HG02885 (cell line): Measurements from ENCODE around the gene CD151.

ENCODE experiments used
- ATAC-seq: cut with Tn5 transposase; IDR thresholded peaks from one replicate; pipeline ENCODE4 v1.9.1; 2021; ENCODE audit warnings: mild to moderate bottlenecking; ENCODE audit not compliant: unreplicated experiment, poor library complexity

Gene CD151

DNA sequence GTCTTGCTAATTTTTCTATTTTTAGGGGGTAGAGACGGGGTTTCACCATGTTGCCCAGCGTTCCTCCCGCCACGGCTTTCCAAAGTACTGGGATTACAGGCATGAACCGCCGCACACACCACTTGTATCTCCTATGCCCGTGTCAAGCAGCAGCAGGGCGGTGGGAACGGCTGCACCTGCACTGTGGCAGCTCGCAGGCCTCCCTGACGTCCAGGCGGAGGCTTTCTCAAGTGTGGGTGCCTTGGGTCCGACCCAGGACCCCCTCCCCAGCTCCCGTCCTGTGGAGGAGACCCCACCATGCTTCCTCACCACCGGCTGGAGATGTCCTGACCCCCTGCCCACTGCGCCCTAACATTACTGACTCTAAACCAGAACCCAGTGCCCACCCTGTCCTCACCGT lies 35.6 kb downstream of the CD151 start:
- ATAC-seq: no peak

DNA sequence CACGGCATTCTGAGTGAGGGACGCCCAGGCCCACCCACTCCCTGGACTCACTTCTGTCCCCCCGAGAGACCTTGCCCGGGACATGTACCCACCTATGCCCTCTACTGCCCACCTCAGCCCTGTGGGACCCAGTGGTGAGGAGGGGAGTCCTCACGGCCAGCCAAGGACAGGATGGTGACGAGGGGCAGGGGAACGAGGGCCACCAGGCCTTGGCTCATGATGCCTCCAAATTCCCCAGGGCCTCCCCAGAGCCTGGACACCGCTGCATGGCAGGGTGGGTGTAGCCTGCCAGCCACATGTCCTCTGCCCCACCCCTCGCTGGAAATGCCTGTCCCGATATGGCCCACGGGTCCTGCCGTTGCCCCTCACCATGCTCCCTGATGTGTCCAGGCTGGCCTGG lies 36.0 kb downstream of the CD151 start:
- no peak for ATAC-seq

DNA sequence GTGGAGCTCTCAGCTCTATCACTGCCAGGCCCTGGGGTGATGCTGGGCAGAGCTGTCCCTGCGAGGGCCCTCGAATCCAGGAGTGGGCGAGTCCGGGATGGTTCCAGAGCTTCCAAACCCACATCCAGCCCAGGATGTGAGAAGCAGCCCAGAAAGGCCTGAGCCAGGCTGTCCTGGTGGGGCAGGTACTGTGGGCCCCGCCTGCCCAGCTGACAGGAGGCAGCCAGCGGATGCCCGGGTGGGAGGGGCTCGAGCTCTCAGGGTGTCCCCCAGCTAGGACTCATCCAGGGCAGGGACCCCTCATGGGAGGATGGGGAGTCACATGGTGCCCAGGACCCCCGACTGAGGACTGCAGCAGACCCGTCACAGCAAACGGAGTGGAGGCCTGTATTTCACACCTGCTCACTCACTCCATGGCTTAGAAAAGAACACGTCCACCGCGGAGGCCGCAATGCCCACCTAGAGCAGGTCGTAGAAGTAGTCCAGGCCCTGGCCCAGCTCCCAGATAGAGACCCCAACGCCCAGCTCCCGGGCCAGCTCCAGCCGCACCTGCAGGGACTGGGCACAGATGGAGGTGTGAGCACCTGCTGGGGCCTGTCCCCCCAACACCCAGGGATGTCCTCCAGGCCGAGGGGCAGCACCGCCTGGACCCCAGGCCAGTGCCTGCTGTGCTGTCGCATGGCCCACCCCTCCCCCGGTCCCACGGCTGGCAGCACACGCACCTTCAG lies 36.8 kb downstream of the CD151 start:
- ATAC-seq: no peak

DNA sequence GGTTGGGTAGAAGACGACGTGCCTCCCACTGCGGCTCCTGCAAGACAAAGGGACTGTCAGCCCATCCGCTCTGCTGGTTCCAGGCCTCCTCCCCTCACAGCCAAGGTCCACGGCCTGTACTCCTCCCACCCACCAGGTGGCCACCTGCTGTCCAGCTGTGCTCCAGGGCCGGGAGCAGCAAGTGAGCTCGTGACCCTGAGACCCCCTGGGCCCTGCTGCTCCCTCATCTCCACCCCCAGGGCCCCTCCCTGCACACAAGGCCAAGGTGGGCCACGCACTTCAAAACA lies 37.3 kb downstream of the CD151 start:
- ATAC-seq: no peak

DNA sequence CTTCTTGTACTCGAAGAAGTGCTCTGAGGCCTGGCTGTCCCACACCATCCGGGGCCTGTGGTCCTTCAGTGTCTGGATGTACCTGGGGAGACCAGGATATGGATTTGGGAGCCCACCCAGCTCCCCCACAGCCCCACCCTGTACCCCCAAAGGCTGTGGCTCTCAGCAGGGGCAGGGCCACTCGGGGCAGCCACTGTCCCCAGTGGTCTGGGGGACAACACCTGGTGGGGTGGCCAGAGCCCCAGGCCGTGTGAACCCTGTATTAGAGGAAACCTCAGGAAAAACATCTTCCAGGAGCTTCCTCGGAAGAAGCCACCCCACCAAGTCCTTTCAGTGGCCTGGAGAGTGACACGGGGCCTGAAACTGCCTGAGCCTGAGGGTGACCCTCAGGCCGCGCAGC lies 37.7 kb downstream of the CD151 start:
- no peak for ATAC-seq

DNA sequence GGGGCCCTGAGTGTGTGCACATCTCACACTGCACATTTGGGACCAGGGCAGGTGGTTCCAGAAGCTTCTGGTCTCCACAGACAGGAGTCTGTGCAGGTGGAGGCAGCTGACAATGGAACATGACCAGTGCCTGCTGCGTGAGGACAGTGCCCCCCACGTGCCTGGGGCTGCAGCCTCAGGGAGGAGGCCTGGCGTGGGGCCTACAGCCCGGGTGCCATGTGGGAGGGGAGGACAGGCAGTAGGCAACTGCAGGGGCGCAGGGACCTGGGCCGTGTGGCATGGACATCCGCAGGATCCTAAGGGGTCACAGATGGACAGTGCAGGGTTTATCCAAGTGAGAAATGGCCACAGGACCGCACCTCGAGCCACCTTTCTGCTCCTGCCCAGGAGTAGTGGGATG lies 38.7 kb downstream of the CD151 start:
- no peak for ATAC-seq

DNA sequence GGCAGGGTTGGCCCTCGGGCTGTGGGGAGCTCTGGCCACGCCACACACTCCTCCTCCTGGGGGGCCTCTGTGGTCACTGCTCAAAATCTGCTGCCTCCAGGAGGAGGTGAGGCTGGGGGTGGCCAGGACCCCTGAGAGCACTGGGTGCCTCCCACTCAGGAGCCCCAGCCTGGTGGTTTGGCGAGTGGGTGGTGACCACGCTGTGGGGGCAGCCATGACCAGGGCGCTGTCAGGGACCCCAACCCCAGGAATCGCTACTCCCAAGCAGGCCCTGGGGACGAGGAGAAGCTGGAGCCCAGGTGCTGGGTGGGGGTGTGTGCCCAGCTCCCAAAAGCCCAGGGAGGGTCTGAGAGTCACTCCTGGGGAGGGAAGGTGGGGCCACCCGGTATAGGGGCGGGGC lies 40.0 kb downstream of the CD151 start:
- no peak for ATAC-seq

DNA sequence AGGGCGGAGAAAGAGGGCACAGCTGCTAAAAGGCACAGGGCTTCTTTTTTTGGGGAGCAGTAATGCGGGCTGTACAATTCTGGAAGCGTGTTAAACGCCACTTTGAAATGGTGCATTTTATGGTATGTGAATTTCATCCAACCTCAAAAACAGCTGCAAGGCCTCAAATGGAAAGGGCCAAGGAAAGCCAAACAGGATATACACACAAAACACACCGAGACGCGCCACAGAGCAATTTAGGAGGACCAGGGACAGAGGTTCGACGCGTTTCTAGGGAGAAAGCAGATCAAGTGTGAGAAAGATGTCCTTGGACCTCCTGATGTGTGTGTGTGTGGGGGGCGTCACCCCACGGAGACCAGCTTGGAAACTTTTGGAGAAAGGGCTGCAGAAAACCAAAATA lies 41.0 kb downstream of the CD151 start:
- no peak for ATAC-seq

DNA sequence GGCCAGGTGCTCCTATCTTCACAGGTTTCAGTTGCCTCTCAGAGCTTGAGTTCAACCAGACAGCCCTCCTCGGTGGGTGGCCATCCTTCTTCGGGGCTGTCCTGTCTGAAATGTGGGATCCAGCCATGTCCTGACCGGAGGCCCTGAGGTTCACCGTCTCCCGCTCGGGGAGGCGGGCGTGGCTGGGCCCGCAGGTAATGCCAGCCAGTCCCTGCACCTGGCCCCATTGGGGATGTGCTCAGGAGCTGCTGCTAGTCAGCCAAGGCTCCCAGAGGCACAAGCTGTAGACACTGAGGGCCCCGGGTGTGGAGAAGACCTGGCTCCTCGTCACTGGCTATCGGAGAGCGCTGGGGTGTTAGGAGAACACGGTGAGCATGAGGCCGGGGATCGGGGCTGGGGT lies 42.5 kb downstream of the CD151 start:
- no peak for ATAC-seq

DNA sequence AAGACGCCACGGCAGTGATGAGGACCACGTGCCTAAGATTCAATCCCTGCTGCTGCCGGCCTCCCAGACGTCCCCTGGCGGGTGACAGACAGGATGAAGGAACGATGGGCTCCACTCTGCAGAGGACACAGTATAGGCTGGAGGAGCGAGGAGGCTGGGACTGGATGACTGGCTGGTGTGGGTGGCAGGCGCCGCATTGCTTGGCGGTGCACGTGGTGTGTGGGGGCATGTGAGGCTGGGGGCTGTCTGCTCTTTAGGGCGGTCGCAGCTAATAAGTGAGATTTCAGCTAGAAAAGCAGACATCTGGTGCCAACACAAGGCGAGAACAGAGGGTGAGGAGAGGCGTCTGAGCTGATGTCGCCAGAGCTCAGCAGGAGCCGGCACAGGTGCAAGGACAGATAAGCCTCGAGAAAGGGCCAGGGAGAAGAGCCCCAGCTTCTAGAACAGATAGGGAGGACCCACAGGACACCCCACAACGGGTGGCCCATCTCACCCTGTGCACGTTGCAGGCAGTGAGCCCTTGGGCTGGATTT lies 43.1 kb downstream of the CD151 start:
- ATAC-seq: no peak

DNA sequence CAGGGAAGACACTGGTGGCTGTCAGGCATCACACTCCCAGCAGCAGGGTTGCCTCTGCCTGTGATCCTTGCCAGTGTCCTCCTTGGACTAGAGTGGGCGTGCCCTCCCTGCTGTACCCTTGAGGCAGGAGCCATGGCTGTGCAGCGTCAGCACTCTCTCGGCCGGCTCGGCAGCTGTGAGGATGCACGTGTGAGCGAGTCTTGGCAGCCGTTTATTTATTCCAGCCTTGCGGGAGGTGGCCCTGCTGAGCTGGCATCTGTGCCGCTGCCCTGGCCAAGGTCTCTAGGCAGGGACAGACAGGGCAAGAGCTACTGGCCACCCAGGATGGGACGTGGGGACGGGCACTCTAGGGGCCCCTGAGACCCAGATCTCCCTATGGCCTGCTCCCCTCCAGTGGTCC lies 43.8 kb downstream of the CD151 start:
- no peak for ATAC-seq

DNA sequence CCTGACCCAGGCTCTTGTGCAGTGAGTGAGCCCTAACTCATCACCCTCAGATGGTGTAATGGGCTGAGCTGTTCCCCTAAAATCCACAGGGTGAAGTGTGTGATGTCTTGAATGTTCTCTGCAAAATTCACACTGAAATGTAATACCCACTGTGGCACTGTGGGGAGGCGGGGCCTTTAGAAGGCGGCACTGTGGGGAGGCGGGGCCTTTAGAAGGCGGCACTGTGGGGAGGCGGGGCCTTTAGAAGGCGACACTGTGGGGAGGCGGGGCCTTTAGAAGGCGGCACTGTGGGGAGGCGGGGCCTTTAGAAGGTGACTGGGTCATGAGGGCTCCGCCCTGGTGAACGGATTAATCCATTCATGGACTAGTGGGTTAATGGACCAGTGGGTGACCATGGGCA lies 44.8 kb downstream of the CD151 start:
- no peak for ATAC-seq

DNA sequence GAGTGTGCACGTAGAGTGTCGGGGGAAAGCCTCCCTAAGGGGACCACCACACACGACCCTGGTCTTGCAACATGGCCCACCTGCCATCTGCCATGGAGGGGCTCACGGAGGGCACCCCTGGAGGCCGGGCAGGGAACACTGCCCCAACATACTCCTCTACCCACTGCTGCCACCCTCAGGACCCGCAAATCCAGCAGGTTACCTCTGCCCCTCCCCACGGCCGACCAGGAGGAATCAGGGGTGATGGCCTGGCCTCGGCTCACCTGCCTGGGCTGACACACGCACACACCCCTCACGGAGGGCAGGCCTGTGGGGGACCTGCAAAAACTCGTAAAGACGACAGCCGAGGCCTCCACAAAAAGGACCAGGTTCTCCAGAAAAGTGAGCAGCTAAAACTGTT lies 47.7 kb downstream of the CD151 start:
- no peak for ATAC-seq

DNA sequence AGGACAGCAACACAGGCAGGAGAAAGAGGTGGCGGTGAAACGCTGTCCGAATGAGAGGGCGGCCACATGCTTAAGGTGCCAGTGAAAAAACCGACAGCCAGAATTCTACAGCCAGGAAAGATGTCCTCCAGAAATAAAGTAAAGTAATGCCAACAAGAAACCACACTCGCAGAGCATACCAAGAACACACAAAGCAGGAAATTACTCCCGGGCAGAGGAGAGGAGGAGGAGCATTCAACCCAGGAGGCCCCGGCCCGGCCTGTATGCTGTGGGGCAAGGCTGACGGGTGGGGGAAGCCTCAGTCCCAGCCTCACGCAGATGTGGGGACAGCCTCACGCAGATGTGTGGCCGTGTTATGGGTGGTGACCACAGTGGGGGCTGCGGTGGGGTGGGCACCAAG lies 49.8 kb downstream of the CD151 start:
- no peak for ATAC-seq

DNA sequence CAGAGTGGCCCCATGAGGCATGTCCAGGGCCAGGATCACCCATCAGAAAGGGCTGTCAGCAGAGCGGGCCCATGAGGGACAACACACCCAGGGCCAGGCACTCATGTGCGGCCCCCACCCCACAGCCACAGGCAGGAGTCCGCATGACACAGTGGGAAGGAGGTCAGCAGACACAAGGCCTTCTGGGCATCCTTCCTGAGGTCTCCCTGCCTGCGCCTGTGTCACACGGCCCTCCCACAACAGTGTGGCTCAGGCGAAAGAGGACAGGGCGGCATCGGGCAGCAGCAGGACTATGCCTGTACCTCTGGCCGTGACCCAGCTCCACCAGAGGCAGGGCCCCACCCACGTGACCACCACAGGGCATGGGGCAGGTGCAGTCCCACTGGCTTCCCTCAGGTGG lies 50.8 kb downstream of the CD151 start:
- ATAC-seq: no peak

DNA sequence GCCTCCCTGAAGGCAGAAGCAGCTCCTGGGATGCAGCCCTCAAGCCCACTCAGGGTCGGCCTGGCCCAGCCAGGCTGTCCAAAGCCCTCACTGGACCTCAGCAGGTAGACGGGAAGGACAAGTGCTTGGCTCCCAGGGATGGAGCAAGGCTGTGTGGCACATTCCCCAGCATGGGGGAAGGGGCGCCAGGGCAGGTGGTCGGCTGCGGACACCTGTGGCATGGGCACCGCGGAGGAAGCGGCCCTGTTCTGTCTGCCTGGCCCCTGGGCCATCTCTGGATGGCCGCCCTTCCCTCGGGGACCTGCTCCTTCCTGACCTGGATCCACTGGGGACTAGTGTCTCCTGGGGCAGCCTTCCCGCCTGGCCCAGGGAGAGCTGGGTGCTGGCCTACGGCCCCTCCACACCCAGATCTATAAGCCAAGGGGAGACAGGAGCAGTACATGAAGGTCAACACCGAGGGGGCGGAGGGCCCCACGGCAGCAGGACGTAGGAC lies 51.9 kb downstream of the CD151 start:
- ATAC-seq: no peak

DNA sequence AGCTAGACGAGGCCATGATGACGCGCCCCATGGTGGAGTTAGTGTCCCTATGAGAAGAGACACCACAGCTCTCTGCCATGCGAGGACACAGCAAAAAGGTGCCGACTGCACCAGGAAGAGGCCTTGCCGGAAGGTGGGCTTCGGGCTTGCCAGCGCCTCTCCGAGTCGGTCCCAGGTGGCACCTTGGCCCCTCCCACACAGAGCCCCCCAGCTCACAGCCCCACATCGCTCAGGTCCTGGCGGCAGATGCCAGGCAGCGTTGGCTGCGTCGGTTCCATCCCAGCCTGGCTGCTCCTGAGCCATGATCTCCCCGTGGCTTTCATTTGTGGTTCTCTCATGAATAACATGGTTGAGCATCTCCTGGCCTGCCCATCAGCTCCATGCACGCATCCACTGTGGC lies 53.8 kb downstream of the CD151 start:
- no peak for ATAC-seq

DNA sequence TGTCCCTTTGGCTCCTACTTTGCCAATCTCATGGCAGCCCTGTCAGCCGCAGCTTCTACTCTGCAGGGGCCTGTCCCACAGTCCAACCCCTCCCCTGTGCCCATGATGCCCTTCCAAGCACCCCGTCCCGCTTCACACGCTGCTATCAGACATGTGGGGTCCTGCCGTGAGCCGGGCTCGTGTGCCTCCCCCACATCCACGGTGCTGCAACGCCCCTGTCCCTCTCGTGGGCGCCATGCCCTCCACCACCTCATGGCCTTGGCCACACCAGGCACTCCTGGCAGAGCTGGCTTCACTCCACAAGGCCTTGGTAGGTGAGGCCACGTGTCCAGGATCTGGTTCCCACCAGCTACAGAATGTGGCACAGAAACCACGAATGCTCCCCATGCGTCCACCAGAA lies 54.8 kb downstream of the CD151 start:
- ATAC-seq: no peak
